ENCODE results near the gene CYP4F11. TPM values are rescaled to one million over a fixed set of nuclear protein-coding genes. Genes with fewer than 3 reads are reported as not detected.
"Not testable (repeated sequence)": the region's sequence is repeated elsewhere in the genome, so short reads cannot be mapped to it uniquely, and the experiment has no call there.

CYP4F11 gene
- total RNA-seq, 4 donors from 2014 or later = 0.32 to 0.66 TPM; not detected in 2

- WGBS = 69% methylated on average over 4 of the region's 4 CpGs
- no peaks in the 10 kb centered on the region for H3K36me3 ChIP-seq
- no peak overlapping the region for H3K4me3 ChIP-seq
- intact Hi-C loops (cut with DNase I) = no loop called here
- H3K27me3 ChIP-seq = peaks cover 0 to 57% (median 4%) of the 10 kb centered on the region in 4 donors
- no peak for DNase-seq (ENCODE audit: extremely low spot score)
- no peak overlapping the region for H3K27ac ChIP-seq (replicated peaks in 1 of 4)
- TF ChIP-seq POLR2A (IDR thresholded peaks at IDR 0.05; ENCODE audit: low read depth) (no peak), POLR2AphosphoS5 (IDR thresholded peaks at IDR 0.05) (no peak), CTCF (IDR thresholded peaks at IDR 0.05) (no peak), EP300 (IDR thresholded peaks at IDR 0.05) (no peak)
- H3K9me3 ChIP-seq = no peaks in the 10 kb centered on the region
- peaks cover 0 to 5% (median 2%) of the 10 kb centered on the region in 4 donors for H3K4me1 ChIP-seq
These were observed 38.4 kb downstream of the CYP4F11 start for GRCh38 chr19:15895876-15896430.

GRCh38 chr19:15894359-15894758 is 40.0 kb downstream of the CYP4F11 start:
- TF ChIP-seq EP300 (IDR thresholded peaks at IDR 0.05) = no peak
- intact Hi-C loops (cut with DNase I) = no loop called here
- H3K27me3 ChIP-seq = peaks cover 0 to 54% (median 4%) of the 10 kb centered on the region in 4 donors

GRCh38 chr19:15893477-15893876 is 40.9 kb downstream of the CYP4F11 start:
- Histone ChIP-seq H3K9me3 (no peaks in the 10 kb centered on the region), H3K36me3 (no peaks in the 10 kb centered on the region), H3K4me3 (no peak overlapping the region), H3K27ac (replicated peaks in 1 of 4) (no peak overlapping the region), H3K4me1 (no peaks in the 10 kb centered on the region), H3K27me3 (peaks cover 0 to 49% (median 4%) of the 10 kb centered on the region in 4 donors)
- 63% methylated on average over 7 of the region's 7 CpGs for WGBS
- TF ChIP-seq POLR2A (IDR thresholded peaks at IDR 0.05; ENCODE audit: low read depth) (no peak), POLR2AphosphoS5 (IDR thresholded peaks at IDR 0.05) (no peak), CTCF (IDR thresholded peaks at IDR 0.05) (no peak), EP300 (IDR thresholded peaks at IDR 0.05) (no peak)
- intact Hi-C loops (cut with DNase I) = no loop called here
- DNase-seq (ENCODE audit: extremely low spot score) = peak; percentile 66

More at GRCh38 chr19:15894359-15894758, 40.0 kb downstream of the CYP4F11 start:
- Histone ChIP-seq H3K27ac (replicated peaks in 1 of 4) (no peak overlapping the region), H3K4me1 (peaks cover 0 to under 1% (median 0%) of the 10 kb centered on the region in 4 donors), H3K4me3 (no peak overlapping the region), H3K36me3 (no peaks in the 10 kb centered on the region), H3K9me3 (no peaks in the 10 kb centered on the region)
- WGBS = 68% methylated on average over 2 of the region's 2 CpGs
- DNase-seq (ENCODE audit: extremely low spot score) = no peak

DNA sequence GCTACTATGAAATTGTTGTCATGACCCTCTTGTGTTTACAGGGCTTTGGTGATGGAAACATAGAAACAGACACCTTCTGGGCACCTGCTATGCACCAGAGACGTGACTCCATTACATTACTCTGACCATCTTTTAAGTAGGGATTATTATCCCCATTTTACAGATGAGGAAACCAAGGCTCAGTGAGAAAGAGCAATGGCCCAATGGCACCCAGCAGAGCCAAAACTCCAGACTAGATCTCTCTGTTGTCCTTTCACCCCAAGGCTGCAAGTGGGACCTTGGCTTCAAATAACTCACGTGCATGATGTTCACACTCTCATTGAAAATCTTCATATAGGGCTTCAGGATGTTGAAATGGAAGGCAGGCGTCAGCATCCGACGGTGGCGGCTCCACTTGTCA is 42.3 kb downstream of the CYP4F11 start:
- Histone ChIP-seq H3K9me3 (no peaks in the 10 kb centered on the region), H3K27ac (replicated peaks in 1 of 4) (no peak overlapping the region), H3K4me1 (no peaks in the 10 kb centered on the region), H3K36me3 (no peaks in the 10 kb centered on the region), H3K27me3 (peaks cover 0 to 36% (median 0%) of the 10 kb centered on the region in 4 donors), H3K4me3 (no peak overlapping the region)
- TF ChIP-seq POLR2AphosphoS5 (IDR thresholded peaks at IDR 0.05) (no peak), POLR2A (IDR thresholded peaks at IDR 0.05; ENCODE audit: low read depth) (no peak), EP300 (IDR thresholded peaks at IDR 0.05) (no peak), CTCF (IDR thresholded peaks at IDR 0.05) (no peak)
- 72% methylated on average over 6 of the region's 6 CpGs for WGBS
- intact Hi-C loops (cut with DNase I) = no loop called here
- peak; percentile 53 for DNase-seq (ENCODE audit: extremely low spot score)

GRCh38 chr19:15891434-15891833 is 42.9 kb downstream of the CYP4F11 start:
- Histone ChIP-seq H3K4me3 (no peak overlapping the region), H3K4me1 (no peaks in the 10 kb centered on the region), H3K27ac (replicated peaks in 1 of 4) (no peak overlapping the region), H3K9me3 (no peaks in the 10 kb centered on the region), H3K27me3 (peaks cover 0 to 33% (median 0%) of the 10 kb centered on the region in 4 donors), H3K36me3 (no peaks in the 10 kb centered on the region)
- intact Hi-C loops (cut with DNase I) = no loop called here
- peak; percentile 81 for DNase-seq (ENCODE audit: extremely low spot score)
- whole genome bisulfite sequencing = 78% methylated on average over 6 of the region's 6 CpGs
- no peak for TF ChIP-seq POLR2AphosphoS5 (IDR thresholded peaks at IDR 0.05)
- no peak for TF ChIP-seq CTCF (IDR thresholded peaks at IDR 0.05)
- no peak for TF ChIP-seq EP300 (IDR thresholded peaks at IDR 0.05)
- TF ChIP-seq POLR2A (IDR thresholded peaks at IDR 0.05; ENCODE audit: low read depth) = no peak

DNA sequence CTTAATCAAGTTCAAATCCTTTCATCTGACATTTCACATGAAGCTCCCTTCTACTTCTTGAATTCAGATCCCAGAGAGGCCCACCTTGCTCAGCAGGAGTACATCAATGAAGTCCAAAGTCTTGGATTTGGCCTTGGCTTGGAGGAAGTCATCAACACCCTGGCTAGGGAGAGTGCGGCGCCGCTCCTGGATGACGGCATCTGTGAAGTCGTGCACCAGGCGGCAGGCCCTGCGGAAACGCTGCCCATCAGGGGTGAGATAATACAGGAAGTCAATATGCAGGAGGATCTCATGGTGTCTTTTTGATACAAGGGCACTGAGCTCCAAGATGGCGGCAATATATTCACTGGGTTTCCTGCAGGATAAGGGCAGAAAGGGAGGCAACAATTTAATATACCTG is 45.0 kb downstream of the CYP4F11 start:
- 77% methylated on average over 9 of the region's 9 CpGs for WGBS
- intact Hi-C loops (cut with DNase I); H3K9me3 ChIP-seq: not testable (repeated sequence)

More for the DNA sequence above, 45.0 kb downstream of the CYP4F11 start:
- not testable (repeated sequence) for DNase-seq (ENCODE audit: extremely low spot score); H3K4me3 ChIP-seq; H3K36me3 ChIP-seq; H3K27ac ChIP-seq (replicated peaks in 1 of 4); H3K4me1 ChIP-seq
- H3K27me3 ChIP-seq = peaks cover 0 to 50% (median 0%) of the 10 kb centered on the region in 4 donors
